ENCODE measurements around the gene SLC25A23. TPM values are rescaled to one million over a fixed set of nuclear protein-coding genes. Genes with fewer than 3 reads are reported as not detected.
A peak's percentile ranks its signal among the peaks of the same experiment; 100 is the strongest.

Gene SLC25A23
- total RNA-seq, 4 donors from 2014 or later, result 111 to 328 (median 240) TPM

- Histone ChIP-seq H3K36me3 (peaks cover 0 to 3% of the 10 kb centered on the region in 2 donors), H3K27ac (no peak overlapping the region), H3K27me3 (no peaks in the 10 kb centered on the region), H3K9me3 (no peaks in the 10 kb centered on the region), H3K4me3 (no peak overlapping the region), H3K4me1 (peaks cover 0 to 19% (median 7%) of the 10 kb centered on the region in 3 donors)
- ATAC-seq, result no peak
- TF ChIP-seq POLR2AphosphoS5 (IDR thresholded peaks at IDR 0.05) (no peak), EP300 (IDR thresholded peaks at IDR 0.05) (no peak), CTCF (IDR thresholded peaks at IDR 0.05) (no peak), POLR2A (IDR thresholded peaks at IDR 0.05) (no peak)
- WGBS, 2 donors (ENCODE audit: low coverage in 1 of 2), result 83% methylated on average over 11 of the region's 12 CpGs; no CpG with 5 or more reads in 1 of the 2 donors
These were observed 63.3 kb downstream of the SLC25A23 start for GRCh38 chr19:6396305-6396704.

- Histone ChIP-seq H3K27ac (no peak overlapping the region), H3K4me1 (peaks cover 0 to 19% (median 7%) of the 10 kb centered on the region in 3 donors), H3K9me3 (no peaks in the 10 kb centered on the region), H3K36me3 (peaks cover 0 to 18% of the 10 kb centered on the region in 2 donors), H3K27me3 (no peaks in the 10 kb centered on the region), H3K4me3 (no peak overlapping the region)
- no peak for ATAC-seq
- WGBS, 2 donors (ENCODE audit: low coverage in 1 of 2), result 86 to 94% methylated on average over 2 to 3 of the region's 3 CpGs
- TF ChIP-seq CTCF (IDR thresholded peaks at IDR 0.05), result no peak
- TF ChIP-seq POLR2AphosphoS5 (IDR thresholded peaks at IDR 0.05), result no peak
- no peak for TF ChIP-seq POLR2A (IDR thresholded peaks at IDR 0.05)
- no peak for TF ChIP-seq EP300 (IDR thresholded peaks at IDR 0.05)
These were observed 64.8 kb downstream of the SLC25A23 start for GRCh38 chr19:6394831-6395230.

- H3K27ac ChIP-seq, result peak overlapping the region; percentile 91 to 98 (median 95)
- ATAC-seq, result no peak
- TF ChIP-seq CTCF (IDR thresholded peaks at IDR 0.05), result no peak
- TF ChIP-seq POLR2A (IDR thresholded peaks at IDR 0.05), result no peak
- TF ChIP-seq EP300 (IDR thresholded peaks at IDR 0.05), result no peak
- no peak for TF ChIP-seq POLR2AphosphoS5 (IDR thresholded peaks at IDR 0.05)
- peak overlapping the region; percentile 69 to 72 for H3K4me3 ChIP-seq
- H3K9me3 ChIP-seq, result no peaks in the 10 kb centered on the region
- no peaks in the 10 kb centered on the region for H3K27me3 ChIP-seq
- peaks cover 0 to 26% of the 10 kb centered on the region in 2 donors for H3K36me3 ChIP-seq
- H3K4me1 ChIP-seq, result peaks cover 0 to 19% (median 7%) of the 10 kb centered on the region in 3 donors
- 39 to 49% methylated on average over 4 to 6 of the region's 14 CpGs for WGBS, 2 donors (ENCODE audit: low coverage in 1 of 2)
These were observed 65.6 kb downstream of the SLC25A23 start for GRCh38 chr19:6393983-6394412.

GRCh38 chr19:6393074-6393982 lies 66.3 kb downstream of the SLC25A23 start, which contains the start of gene GTF2F1:
GTF2F1 (minus strand) TSS chr19:6393164; CDS start chr19:6392995, 169 bp downstream.
- Histone ChIP-seq H3K9me3 (no peaks in the 10 kb centered on the region), H3K4me3 (peak within 1 kb of the TSS; percentile 69 to 72), H3K27me3 (no peaks in the 10 kb centered on the region), H3K27ac (peak within 1 kb of the TSS; percentile 91 to 98 (median 95)), H3K36me3 (peaks cover 0 to 33% of the 10 kb centered on the region in 2 donors), H3K4me1 (peaks cover 0 to 19% (median 7%) of the 10 kb centered on the region in 3 donors)
- WGBS, 2 donors (ENCODE audit: low coverage in 1 of 2), result 0% methylated on average over 10 to 13 of the region's 69 CpGs
- ATAC-seq, result peak; percentile 95
- peak in 1 of 2 donors; percentile 29 for TF ChIP-seq POLR2A (IDR thresholded peaks at IDR 0.05)
- TF ChIP-seq EP300 (IDR thresholded peaks at IDR 0.05), result no peak
- TF ChIP-seq POLR2AphosphoS5 (IDR thresholded peaks at IDR 0.05), result peak; percentile 42
- peak in 2 of 4 experiments; percentile 7 to 39 for TF ChIP-seq CTCF (IDR thresholded peaks at IDR 0.05)
